GM13977 (cell line): ENCODE data around the gene GIMAP4.
"Not testable (repeated sequence)": the region's sequence is repeated elsewhere in the genome, so short reads cannot be mapped to it uniquely, and the experiment has no call there.

Experiments used
- DNase-seq: peaks from one replicate; pipeline ENCODE4 v3.0.0; 2012; ENCODE audit warnings: low spot score
- CTCF ChIP-seq: IDR thresholded peaks from 2 replicates; pipeline ENCODE4 v1.5.1; 2012; ENCODE audit warnings: mild to moderate bottlenecking, control low read depth; ENCODE audit not compliant: insufficient read depth; ENCODE audit errors: extremely low read depth, missing control alignments
- in situ Hi-C: fragments of 300-500 bp; cut with MboI; formaldehyde crosslinking; loops from one replicate; pipeline ENCODE4 v1.12.0; 2022; ENCODE audit warnings: low sequenced_read_pairs, low pct_unique_long_range_greater_than_20kb, mixed read lengths, inconsistent platforms; ENCODE audit not compliant: unreplicated experiment

The GIMAP4 gene

GRCh38 chr7:150586785-150587152 is 19.6 kb downstream of the GIMAP4 start:
- no peak for TF ChIP-seq CTCF
- in situ Hi-C loops: no loop called here
- DNase-seq: no peak

GRCh38 chr7:150587551-150587950 is 20.4 kb downstream of the GIMAP4 start:
- no peak for TF ChIP-seq CTCF
- in situ Hi-C loops: no loop called here
- DNase-seq: no peak

- no peak for DNase-seq
- TF ChIP-seq CTCF: no peak
- in situ Hi-C loops: no loop called here
These were observed 27.6 kb downstream of the GIMAP4 start for GRCh38 chr7:150594805-150595204.

GRCh38 chr7:150595361-150595760 is 28.2 kb downstream of the GIMAP4 start:
- in situ Hi-C loops: no loop called here
- TF ChIP-seq CTCF: no peak
- no peak for DNase-seq

- DNase-seq, in situ Hi-C loops: not testable (repeated sequence)
These were observed 36.4 kb downstream of the GIMAP4 start for GRCh38 chr7:150603600-150603999.

- no peak for TF ChIP-seq CTCF
- no peak for DNase-seq
- in situ Hi-C loops: no loop called here
These were observed 43.0 kb downstream of the GIMAP4 start for GRCh38 chr7:150610233-150610632.

GRCh38 chr7:150612925-150613324 is 45.7 kb downstream of the GIMAP4 start:
- TF ChIP-seq CTCF: no peak
- in situ Hi-C loops: no loop called here
- no peak for DNase-seq
